SK-N-SH treated with all-trans-retinoic acid at 6 μM for 48 hours (cell line): ENCODE data around the gene STK4.

Experiments used
- ATAC-seq: fragments of 200-7000 bp; cut with Tn5 transposase; 3 replicates; pipeline ENCODE4 v1.9.1; 2020; ENCODE audit warnings: mild to moderate bottlenecking, moderate library complexity
- ARNTL ChIP-seq: fragments of 450-650 bp; formaldehyde crosslinking; IDR thresholded peaks from 2 replicates; pipeline ENCODE4 v1.5.0; 2020; ENCODE audit warnings: low read depth, mild to moderate bottlenecking, moderate library complexity, borderline replicate concordance
- CREB5 ChIP-seq: fragments of 250-450 bp; sonication (Bioruptor Pico); IDR thresholded peaks from 2 replicates; pipeline ENCODE4 v1.5.1; 2020; ENCODE audit warnings: low read depth, mild to moderate bottlenecking, moderate library complexity
- CSDC2 ChIP-seq: fragments of 250-450 bp; sonication (Bioruptor Pico); IDR thresholded peaks from 2 replicates; pipeline ENCODE4 v1.5.0; 2020; ENCODE audit warnings: mild to moderate bottlenecking, moderate library complexity
- ESRRG ChIP-seq: fragments of 250-450 bp; sonication (Bioruptor Pico); IDR thresholded peaks from 2 replicates; pipeline ENCODE4 v1.6.1; 2021; ENCODE audit warnings: mild to moderate bottlenecking
- GLIS3 ChIP-seq: fragments of 250-450 bp; sonication (Bioruptor Pico); IDR thresholded peaks from 2 replicates; pipeline ENCODE4 v1.5.0; 2020; ENCODE audit warnings: mild to moderate bottlenecking, moderate library complexity
- OSR1 ChIP-seq: fragments of 250-450 bp; sonication (Bioruptor Pico); IDR thresholded peaks from 2 replicates; pipeline ENCODE4 v1.8.0; 2022; ENCODE audit warnings: moderate library complexity, mild to moderate bottlenecking, inconsistent platforms
- PATZ1 ChIP-seq: fragments of 250-450 bp; sonication (Bioruptor Pico); IDR thresholded peaks from 2 replicates; pipeline ENCODE4 v1.8.0; 2020; ENCODE audit warnings: mild to moderate bottlenecking, moderate library complexity, borderline replicate concordance
- POU6F1 ChIP-seq: fragments of 250-450 bp; sonication (Bioruptor Pico); IDR thresholded peaks from 2 replicates; pipeline ENCODE4 v1.8.0; 2021; ENCODE audit warnings: low read depth, mild to moderate bottlenecking, moderate library complexity, borderline replicate concordance
- PPARA ChIP-seq: fragments of 250-450 bp; sonication (Bioruptor Pico); IDR thresholded peaks from 2 replicates; pipeline ENCODE4 v1.5.0; 2020; ENCODE audit warnings: mild to moderate bottlenecking, borderline replicate concordance
- SNAI2 ChIP-seq: fragments of 250-450 bp; sonication (Bioruptor Pico); IDR thresholded peaks from 2 replicates; pipeline ENCODE4 v1.5.0; 2020; ENCODE audit warnings: mild to moderate bottlenecking, moderate library complexity
- TSHZ2 ChIP-seq: fragments of 250-450 bp; sonication (Bioruptor Pico); IDR thresholded peaks from 2 replicates; pipeline ENCODE4 v1.5.0; 2020; ENCODE audit warnings: mild to moderate bottlenecking, moderate library complexity
- ZC3H10 ChIP-seq: fragments of 250-450 bp; sonication (Bioruptor Pico); IDR thresholded peaks from 2 replicates; pipeline ENCODE4 v1.5.1; 2021; ENCODE audit warnings: mild to moderate bottlenecking, moderate library complexity
- ZFP3 ChIP-seq: fragments of 250-450 bp; sonication (Bioruptor Pico); IDR thresholded peaks from 2 replicates; pipeline ENCODE4 v1.5.0; 2020; ENCODE audit warnings: mild to moderate bottlenecking, moderate library complexity
- ZFP30 ChIP-seq: fragments of 450-650 bp; formaldehyde crosslinking; IDR thresholded peaks from 2 replicates; pipeline ENCODE4 v1.5.0; 2022; ENCODE audit warnings: mild to moderate bottlenecking, moderate library complexity
- ZNF565 ChIP-seq: fragments of 450-650 bp; formaldehyde crosslinking; conservative IDR thresholded peaks from 2 replicates; pipeline ENCODE4 v1.5.0; 2020; ENCODE audit warnings: low read depth, mild to moderate bottlenecking, moderate library complexity
- ZNF70 ChIP-seq: fragments of 450-650 bp; formaldehyde crosslinking; IDR thresholded peaks from 2 replicates; pipeline ENCODE4 v1.5.0; 2020; ENCODE audit warnings: mild to moderate bottlenecking, moderate library complexity
- ZNF8 ChIP-seq: fragments of 450-650 bp; formaldehyde crosslinking; IDR thresholded peaks from 2 replicates; pipeline ENCODE4 v1.5.0; 2020; ENCODE audit warnings: mild to moderate bottlenecking, moderate library complexity

STK4 gene

GRCh38 chr20:44936510-44936909, 29.8 kb upstream of the STK4 start:
- no peak for TF ChIP-seq ESRRG (CRISPR knock-in tag)
- no peak for TF ChIP-seq OSR1 (CRISPR knock-in tag)
- TF ChIP-seq SNAI2 (CRISPR knock-in tag), result no peak
- no peak for TF ChIP-seq ZNF565 (CRISPR knock-in tag)
- TF ChIP-seq ARNTL (CRISPR knock-in tag), result no peak
- TF ChIP-seq ZNF70 (CRISPR knock-in tag), result no peak
- no peak for TF ChIP-seq TSHZ2 (CRISPR knock-in tag)
- no peak for ATAC-seq

GRCh38 chr20:44938637-44939036, 27.7 kb upstream of the STK4 start:
- TF ChIP-seq ZNF70 (CRISPR knock-in tag) (no peak), ZC3H10 (no peak), PPARA (no peak), TSHZ2 (CRISPR knock-in tag) (no peak), CSDC2 (CRISPR knock-in tag) (no peak), PATZ1 (CRISPR knock-in tag) (no peak), ZFP30 (no peak), ZNF8 (CRISPR knock-in tag) (no peak), POU6F1 (CRISPR knock-in tag) (no peak), GLIS3 (CRISPR knock-in tag) (no peak), SNAI2 (CRISPR knock-in tag) (no peak), CREB5 (CRISPR knock-in tag) (no peak), ZNF565 (CRISPR knock-in tag) (no peak)
- ATAC-seq, result no peak

- no peak for ATAC-seq
- no peak for TF ChIP-seq ZFP3 (CRISPR knock-in tag)
- TF ChIP-seq POU6F1 (CRISPR knock-in tag), result no peak
Observed at GRCh38 chr20:44941120-44941691, 25.1 kb upstream of the STK4 start.
